CD8-positive, alpha-beta memory T cell (primary cell): Measurements from ENCODE around the gene SLC40A1. TPM values are rescaled to one million over a fixed set of nuclear protein-coding genes. Genes with fewer than 3 reads are reported as not detected.

ENCODE experiments used
- CTCF ChIA-PET: fragments of 350-600 bp; sonication (Branson Sonifier 250); formaldehyde crosslinking; loops from one replicate; lab custom pipeline; 2021; ENCODE audit warnings: antibody characterized with exemption; lab: Charles Lee
- POLR2A ChIA-PET: fragments of 350-600 bp; sonication (Branson Sonifier 250); formaldehyde crosslinking; loops from one replicate; lab custom pipeline; 2021; ENCODE audit warnings: antibody characterized with exemption; lab: Charles Lee
- DNase-seq, 5 donors: peaks; one replicate each; pipeline versions ENCODE4 v3.0.0 to v3.0.0-alpha.2; 2020 to 2022; ENCODE audit warnings: mixed read lengths in 1 of 5
- H3K27ac ChIP-seq: one replicate; pipeline ENCODE4 v1.7.0; 2013; ENCODE audit warnings: low read depth, mild to moderate bottlenecking, low read length, moderate library complexity
- H3K27me3 ChIP-seq: 2 replicates; pipeline ENCODE4 v1.7.0; 2013; ENCODE audit warnings: low read length, mild to moderate bottlenecking; ENCODE audit not compliant: insufficient read depth, poor library complexity, severe bottlenecking
- H3K36me3 ChIP-seq: 2 replicates; pipeline ENCODE4 v1.7.0; 2013; ENCODE audit warnings: mild to moderate bottlenecking, low read length, moderate library complexity; ENCODE audit not compliant: insufficient read depth
- H3K4me1 ChIP-seq: 2 replicates; pipeline ENCODE4 v1.7.0; 2013; ENCODE audit warnings: mild to moderate bottlenecking, low read length, moderate library complexity; ENCODE audit not compliant: insufficient read depth
- H3K4me3 ChIP-seq: 2 replicates; pipeline ENCODE4 v1.7.0; 2013; ENCODE audit warnings: mild to moderate bottlenecking, low read length
- H3K9me3 ChIP-seq: 2 replicates; pipeline ENCODE4 v1.7.0; 2013; ENCODE audit warnings: mild to moderate bottlenecking, low read length
- H3K27ac Mint-ChIP-seq, 8 donors: one replicate each; pipeline ENCODE4 v1.8.0; 2020 to 2021; ENCODE audit warnings: mixed read lengths in 8 of 8, mild to moderate bottlenecking in 6 of 8, inconsistent platforms in 3 of 8, moderate library complexity in 3 of 8
- H3K27me3 Mint-ChIP-seq, 2 donors: one replicate each; pipeline ENCODE4 v1.8.0; 2020 to 2021; ENCODE audit warnings: mixed read lengths in 2 of 2, mild to moderate bottlenecking in 1 of 2, moderate library complexity in 1 of 2
- H3K36me3 Mint-ChIP-seq, 3 donors: one replicate each; pipeline ENCODE4 v1.8.0; 2020 to 2021; ENCODE audit warnings: mixed read lengths in 3 of 3, inconsistent platforms in 1 of 3, mild to moderate bottlenecking in 1 of 3
- H3K4me1 Mint-ChIP-seq, 3 donors: one replicate each; pipeline ENCODE4 v1.8.0; 2020 to 2021; ENCODE audit warnings: mixed read lengths in 3 of 3, inconsistent platforms in 1 of 3, mild to moderate bottlenecking in 1 of 3
- H3K4me3 Mint-ChIP-seq, 7 donors: one replicate each; pipeline ENCODE4 v1.8.0; 2020 to 2021; ENCODE audit warnings: mixed read lengths in 7 of 7, mild to moderate bottlenecking in 6 of 7, moderate library complexity in 4 of 7, inconsistent platforms in 2 of 7
- H3K9me3 Mint-ChIP-seq, 5 donors: one replicate each; pipeline ENCODE4 v1.8.0; 2020 to 2022; ENCODE audit warnings: mixed read lengths in 5 of 5, mild to moderate bottlenecking in 3 of 5, moderate library complexity in 2 of 5, inconsistent platforms in 1 of 5
- polyA plus RNA-seq: library from polyadenylated mRNA; unstranded; fragments of 300-500 nt; fragmentation: Illumina TruSeq; gene quantifications from one replicate; pipeline ENCODE4 v1.2.3, GENCODE V29; 2021
- total RNA-seq, 2 experiments: library from RNA; stranded (reverse); gene quantifications; one replicate each; pipeline ENCODE4 v1.2.3, GENCODE V29; 2021

Gene SLC40A1
- total and polyA plus RNA-seq, 3 experiments from 2014 or later: 1.9 to 13.7 (median 2.7) TPM

- POLR2A ChIA-PET: interaction anchor here (0.6 kb wide), 1 partner anchor 424 kb away, joined by 5 read pairs; no protein-coding TSS in a partner anchor
- H3K4me1 ChIP-seq: no peaks in the 10 kb centered on the region
- H3K36me3 Mint-ChIP-seq: no peaks in the 10 kb centered on the region
- no peak overlapping the region for H3K27ac Mint-ChIP-seq
- H3K27ac ChIP-seq: no peak overlapping the region
- H3K9me3 Mint-ChIP-seq: no peaks in the 10 kb centered on the region
- no peaks in the 10 kb centered on the region for H3K9me3 ChIP-seq
- DNase-seq: no peak
- H3K27me3 ChIP-seq: no peaks in the 10 kb centered on the region
- H3K4me3 Mint-ChIP-seq: no peak overlapping the region
- peaks cover 4 to 9% of the 10 kb centered on the region in 2 donors for H3K27me3 Mint-ChIP-seq
- H3K4me3 ChIP-seq: no peak overlapping the region
- CTCF ChIA-PET: no interaction called here
- no peaks in the 10 kb centered on the region for H3K4me1 Mint-ChIP-seq
- no peaks in the 10 kb centered on the region for H3K36me3 ChIP-seq
Observed at GRCh38 chr2:189516546-189516945, 64.0 kb downstream of the SLC40A1 start.

- Mint-ChIP-seq H3K4me1 (no peaks in the 10 kb centered on the region), H3K27me3 (peaks cover 4 to 15% of the 10 kb centered on the region in 2 donors), H3K36me3 (no peaks in the 10 kb centered on the region), H3K9me3 (no peaks in the 10 kb centered on the region), H3K4me3 (no peak overlapping the region), H3K27ac (no peak overlapping the region)
- Histone ChIP-seq H3K9me3 (no peaks in the 10 kb centered on the region), H3K4me3 (no peak overlapping the region), H3K4me1 (no peaks in the 10 kb centered on the region), H3K36me3 (no peaks in the 10 kb centered on the region), H3K27ac (no peak overlapping the region), H3K27me3 (no peaks in the 10 kb centered on the region)
- ChIA-PET CTCF (no interaction called here), POLR2A (no interaction called here)
- no peak for DNase-seq
Observed at GRCh38 chr2:189515264-189515663, 65.3 kb downstream of the SLC40A1 start.

- CTCF ChIA-PET: no interaction called here
- H3K4me1 Mint-ChIP-seq: no peaks in the 10 kb centered on the region
- POLR2A ChIA-PET: no interaction called here
Observed at GRCh38 chr2:189514104-189514503, 66.5 kb downstream of the SLC40A1 start.

GRCh38 chr2:189512879-189513278 lies 67.7 kb downstream of the SLC40A1 start:
- H3K4me1 ChIP-seq: no peaks in the 10 kb centered on the region
- H3K36me3 ChIP-seq: no peaks in the 10 kb centered on the region
- no peak overlapping the region for H3K27ac ChIP-seq
- H3K27ac Mint-ChIP-seq: no peak overlapping the region
- no peaks in the 10 kb centered on the region for H3K9me3 ChIP-seq
- ChIA-PET POLR2A (no interaction called here), CTCF (no interaction called here)
- peaks cover 0 to 9% (median 4%) of the 10 kb centered on the region in 5 donors for H3K9me3 Mint-ChIP-seq
- DNase-seq: no peak
- no peak overlapping the region for H3K4me3 ChIP-seq
- H3K27me3 Mint-ChIP-seq: peaks cover 1 to 13% of the 10 kb centered on the region in 2 donors
- H3K4me3 Mint-ChIP-seq: no peak overlapping the region
- H3K36me3 Mint-ChIP-seq: peaks cover 0 to 12% (median 0%) of the 10 kb centered on the region in 3 donors
- H3K4me1 Mint-ChIP-seq: no peaks in the 10 kb centered on the region
- H3K27me3 ChIP-seq: no peaks in the 10 kb centered on the region

More at GRCh38 chr2:189514104-189514503, 66.5 kb downstream of the SLC40A1 start:
- no peaks in the 10 kb centered on the region for H3K36me3 ChIP-seq
- H3K27me3 Mint-ChIP-seq: peaks cover 4 to 15% of the 10 kb centered on the region in 2 donors
- no peak for DNase-seq
- no peak overlapping the region for H3K4me3 Mint-ChIP-seq
- H3K36me3 Mint-ChIP-seq: peaks cover 0 to 3% (median 0%) of the 10 kb centered on the region in 3 donors
- no peak overlapping the region for H3K4me3 ChIP-seq
- H3K27me3 ChIP-seq: no peaks in the 10 kb centered on the region
- H3K27ac Mint-ChIP-seq: no peak overlapping the region
- peaks cover 0 to 5% (median 3%) of the 10 kb centered on the region in 5 donors for H3K9me3 Mint-ChIP-seq
- no peak overlapping the region for H3K27ac ChIP-seq
- H3K9me3 ChIP-seq: no peaks in the 10 kb centered on the region
- no peaks in the 10 kb centered on the region for H3K4me1 ChIP-seq

- Mint-ChIP-seq H3K4me3 (no peak overlapping the region), H3K4me1 (no peaks in the 10 kb centered on the region), H3K27ac (no peak overlapping the region), H3K36me3 (peaks cover 0 to 12% (median 0%) of the 10 kb centered on the region in 3 donors), H3K27me3 (peaks cover 1 to 11% of the 10 kb centered on the region in 2 donors), H3K9me3 (peaks cover 0 to 9% (median 4%) of the 10 kb centered on the region in 5 donors)
- DNase-seq: no peak
- H3K9me3 ChIP-seq: no peaks in the 10 kb centered on the region
- H3K4me3 ChIP-seq: no peak overlapping the region
- CTCF ChIA-PET: no interaction called here
- H3K4me1 ChIP-seq: no peaks in the 10 kb centered on the region
- H3K27me3 ChIP-seq: no peaks in the 10 kb centered on the region
- POLR2A ChIA-PET: no interaction called here
- H3K27ac ChIP-seq: no peak overlapping the region
- H3K36me3 ChIP-seq: no peaks in the 10 kb centered on the region
Observed at GRCh38 chr2:189511960-189512319, 68.6 kb downstream of the SLC40A1 start.

- no peak overlapping the region for H3K27ac Mint-ChIP-seq
- H3K9me3 Mint-ChIP-seq: peaks cover 0 to 9% (median 4%) of the 10 kb centered on the region in 5 donors
- H3K4me3 Mint-ChIP-seq: no peak overlapping the region
- CTCF ChIA-PET: no interaction called here
- Histone ChIP-seq H3K27ac (no peak overlapping the region), H3K27me3 (no peaks in the 10 kb centered on the region), H3K4me3 (no peak overlapping the region), H3K36me3 (no peaks in the 10 kb centered on the region), H3K4me1 (no peaks in the 10 kb centered on the region), H3K9me3 (no peaks in the 10 kb centered on the region)
- H3K4me1 Mint-ChIP-seq: no peaks in the 10 kb centered on the region
- POLR2A ChIA-PET: no interaction called here
- H3K36me3 Mint-ChIP-seq: peaks cover 0 to 12% (median 0%) of the 10 kb centered on the region in 3 donors
- DNase-seq: no peak
- peaks cover 1 to 11% of the 10 kb centered on the region in 2 donors for H3K27me3 Mint-ChIP-seq
Observed at GRCh38 chr2:189511210-189511959, 69.2 kb downstream of the SLC40A1 start.

Other genes with a start within 250 kb of the SLC40A1 start
- 100 to 1,000 TPM in 1 of 2 experiments, 10 to 100 TPM in 1; 95.3 to 101 TPM for gene WDR75, start 139.3 kb downstream of the SLC40A1 start, total RNA-seq
- 14.6 TPM for gene WDR75, start 139.3 kb downstream of the SLC40A1 start, polyA plus RNA-seq
- 10 to 100 TPM; 54.2 to 58.0 TPM for gene ASNSD1, start 80.7 kb upstream of the SLC40A1 start, total RNA-seq
- gene ASNSD1, start 80.7 kb upstream of the SLC40A1 start, polyA plus RNA-seq: 61.9 TPM
- 1 to 10 TPM; 3.2 to 3.3 TPM for gene ANKAR, start 93.9 kb upstream of the SLC40A1 start, total RNA-seq
- 4.5 TPM for gene ANKAR, start 93.9 kb upstream of the SLC40A1 start, polyA plus RNA-seq
- 10 to 100 TPM; 12.5 to 13.7 TPM for gene OSGEPL1, start 182.0 kb upstream of the SLC40A1 start, total RNA-seq
- gene OSGEPL1, start 182.0 kb upstream of the SLC40A1 start, polyA plus RNA-seq: 10.3 TPM
- gene ORMDL1, start 203.6 kb upstream of the SLC40A1 start, total RNA-seq: 10 to 100 TPM; 88.4 to 89.5 TPM
- gene ORMDL1, start 203.6 kb upstream of the SLC40A1 start, polyA plus RNA-seq: 100 TPM
- gene PMS1, start 203.7 kb upstream of the SLC40A1 start, total RNA-seq: 10 to 100 TPM; 42.8 to 45.0 TPM
- 20.7 TPM for gene PMS1, start 203.7 kb upstream of the SLC40A1 start, polyA plus RNA-seq